ACHN (cell line): Measurements from ENCODE around the gene KRTCAP2.
"Not testable (repeated sequence)": the region's sequence is repeated elsewhere in the genome, so short reads cannot be mapped to it uniquely, and the experiment has no call there.

Source experiments
- DNase-seq: peaks from one replicate; pipeline ENCODE4 v3.0.0-alpha.2; 2015
- in situ Hi-C: cut with HindIII; loops from 2 replicates; pipeline ENCODE4 v1.10.0; 2017; ENCODE audit warnings: low sequenced_read_pairs, low pct_ligation_motif_present, low pct_unique_long_range_greater_than_20kb

Gene KRTCAP2

DNA sequence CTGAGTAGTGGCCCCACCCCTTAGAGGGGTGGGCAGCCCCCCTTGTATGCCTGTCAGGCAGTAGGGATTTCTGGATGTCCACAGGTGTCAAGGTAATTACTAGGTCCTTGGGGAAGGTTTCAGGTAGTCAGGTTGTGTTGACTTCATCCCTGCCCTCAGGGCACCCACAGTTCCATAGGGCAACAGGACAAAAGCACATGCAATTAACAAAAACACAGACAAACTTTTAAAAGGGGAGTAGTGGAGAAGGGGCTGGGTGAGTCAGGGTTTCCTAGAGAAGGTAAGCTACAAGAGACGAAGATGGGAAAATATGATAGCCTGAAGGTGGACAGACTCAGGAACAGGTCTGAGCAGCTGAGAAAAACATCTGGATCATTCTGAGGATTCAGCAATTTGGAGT lies 14.1 kb downstream of the KRTCAP2 start:
- no peak for DNase-seq
- in situ Hi-C loops: no loop called here

DNA sequence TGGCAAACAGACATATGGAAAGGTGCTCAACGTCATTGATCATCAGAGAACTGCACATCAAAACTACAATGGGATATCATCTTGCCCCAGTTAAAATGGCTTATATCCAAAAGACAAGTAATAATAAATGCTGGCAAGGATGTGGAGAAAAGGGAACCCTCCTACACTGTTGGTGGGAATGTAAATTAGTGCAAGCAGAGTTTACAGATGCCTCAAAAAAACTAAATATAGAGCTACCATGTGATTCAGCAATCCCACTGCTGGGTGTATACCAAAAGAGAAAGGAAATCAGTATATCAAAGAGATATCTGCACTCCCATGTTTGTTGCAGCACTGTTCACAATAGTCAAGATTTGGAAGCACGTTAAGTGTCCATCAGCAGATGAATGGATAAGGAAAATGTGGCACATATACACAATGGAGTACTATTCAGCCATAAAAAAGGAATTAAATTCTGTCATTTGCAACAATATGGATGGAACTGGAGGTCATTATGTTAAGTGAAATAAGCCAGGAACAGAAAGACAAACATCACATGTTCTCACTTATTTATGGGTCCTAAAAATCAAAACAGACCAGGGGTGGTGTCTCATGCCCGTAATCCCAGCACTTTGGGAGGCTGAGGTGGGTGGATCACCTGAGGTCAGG lies 17.0 kb downstream of the KRTCAP2 start:
- not testable (repeated sequence) for DNase-seq

DNA sequence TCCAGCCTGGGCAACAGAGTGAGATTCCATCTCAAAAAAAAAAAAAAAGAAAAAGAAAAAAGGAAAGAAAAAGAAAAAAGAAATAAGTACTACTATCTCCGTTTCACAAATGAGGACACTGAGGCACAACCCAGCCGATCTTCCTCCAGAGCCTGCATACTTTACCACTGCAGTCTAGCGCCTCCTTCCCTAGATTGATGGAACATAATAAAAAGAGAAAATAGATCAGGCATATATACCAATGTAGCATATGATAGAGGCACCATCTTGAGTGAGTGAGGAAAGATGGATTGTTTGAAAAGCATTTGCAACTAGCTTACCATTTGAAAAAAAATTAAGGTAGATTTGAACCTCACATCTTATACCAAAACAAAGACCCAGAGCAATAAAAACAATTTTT lies 27.6 kb downstream of the KRTCAP2 start:
- in situ Hi-C loops: no loop called here
- no peak for DNase-seq

More for the DNA sequence above, 17.0 kb downstream of the KRTCAP2 start:
- in situ Hi-C loops: not testable (repeated sequence)

DNA sequence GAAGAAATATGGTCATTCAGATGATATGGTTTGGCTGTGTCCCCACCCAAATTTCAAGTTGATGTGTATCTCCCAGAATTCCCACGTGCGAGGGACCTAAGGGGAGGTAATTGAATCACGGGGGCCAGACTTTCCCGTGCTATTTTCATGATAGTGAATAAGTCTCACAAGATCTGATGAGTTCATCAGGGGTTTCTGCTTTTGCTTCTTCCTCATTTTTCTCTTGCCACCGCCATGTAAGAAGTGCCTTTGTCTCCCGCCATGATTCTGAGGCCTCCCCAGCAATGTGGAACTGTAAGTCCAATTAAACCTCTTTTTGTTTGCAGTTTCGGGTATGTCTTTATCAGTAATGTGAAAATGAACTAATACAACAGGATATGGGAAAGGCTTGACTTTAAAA lies 31.4 kb downstream of the KRTCAP2 start:
- DNase-seq: no peak
- in situ Hi-C loops: no loop called here

DNA sequence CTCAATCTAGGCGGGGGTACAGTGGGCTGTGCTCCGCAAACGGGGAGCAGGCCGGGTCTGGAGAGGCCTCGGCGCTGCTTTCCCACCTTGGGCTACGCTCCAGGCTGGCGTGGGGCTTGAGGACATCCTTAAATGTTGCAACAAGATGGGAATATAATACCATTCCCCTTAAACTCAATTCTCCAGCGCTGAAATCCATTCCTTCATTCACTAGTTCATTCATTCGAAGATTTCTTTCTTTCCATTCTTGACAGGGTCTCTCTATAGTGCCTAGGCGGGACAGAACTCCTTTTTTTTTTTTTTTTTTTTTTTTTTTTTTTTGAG lies 32.5 kb downstream of the KRTCAP2 start:
- in situ Hi-C loops: no loop called here
- DNase-seq: no peak

DNA sequence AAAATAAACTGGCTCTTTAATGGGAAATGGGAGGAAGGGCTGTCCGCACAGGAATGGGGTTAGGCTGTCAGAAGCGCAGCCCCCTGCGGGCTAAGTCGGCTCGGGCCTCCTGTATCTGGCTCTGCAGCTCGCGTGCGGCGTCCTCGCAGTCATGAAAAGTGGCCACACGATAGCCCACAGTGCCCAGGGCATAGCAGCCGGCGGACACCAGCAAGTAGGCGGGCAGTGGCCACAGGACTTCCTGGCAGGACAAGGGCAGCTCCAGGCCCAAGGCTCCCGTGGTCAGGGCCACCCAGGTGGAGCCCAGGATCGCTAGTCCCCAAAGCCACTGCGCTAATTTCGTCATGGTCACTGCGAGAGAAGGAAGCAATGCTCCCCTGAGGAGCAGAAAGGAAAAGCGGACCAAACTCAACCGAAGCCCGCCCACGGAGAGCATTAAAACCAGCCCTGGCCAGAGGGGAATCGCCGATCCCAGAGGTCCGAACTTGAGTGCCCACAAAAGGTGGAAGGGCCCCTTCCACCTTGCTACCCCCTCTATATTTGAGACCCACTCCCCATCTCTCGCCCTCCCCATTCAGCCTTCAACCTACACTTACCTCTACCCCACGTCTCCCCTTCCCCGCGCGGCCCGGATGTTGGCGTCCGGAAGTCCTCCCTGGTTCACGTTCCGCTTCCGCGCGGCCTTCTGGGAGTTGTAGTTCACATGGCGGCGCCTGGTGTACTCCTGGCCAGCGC lies 33.0 kb downstream of the KRTCAP2 start, which contains the start of gene DPM3:
Gene DPM3 (minus strand): TSS at position 637 of the 735 bp plus-strand sequence. CDS start 291 bp downstream, at position 346.
- peak; percentile 87 for DNase-seq
- in situ Hi-C loops: no loop called here

DNA sequence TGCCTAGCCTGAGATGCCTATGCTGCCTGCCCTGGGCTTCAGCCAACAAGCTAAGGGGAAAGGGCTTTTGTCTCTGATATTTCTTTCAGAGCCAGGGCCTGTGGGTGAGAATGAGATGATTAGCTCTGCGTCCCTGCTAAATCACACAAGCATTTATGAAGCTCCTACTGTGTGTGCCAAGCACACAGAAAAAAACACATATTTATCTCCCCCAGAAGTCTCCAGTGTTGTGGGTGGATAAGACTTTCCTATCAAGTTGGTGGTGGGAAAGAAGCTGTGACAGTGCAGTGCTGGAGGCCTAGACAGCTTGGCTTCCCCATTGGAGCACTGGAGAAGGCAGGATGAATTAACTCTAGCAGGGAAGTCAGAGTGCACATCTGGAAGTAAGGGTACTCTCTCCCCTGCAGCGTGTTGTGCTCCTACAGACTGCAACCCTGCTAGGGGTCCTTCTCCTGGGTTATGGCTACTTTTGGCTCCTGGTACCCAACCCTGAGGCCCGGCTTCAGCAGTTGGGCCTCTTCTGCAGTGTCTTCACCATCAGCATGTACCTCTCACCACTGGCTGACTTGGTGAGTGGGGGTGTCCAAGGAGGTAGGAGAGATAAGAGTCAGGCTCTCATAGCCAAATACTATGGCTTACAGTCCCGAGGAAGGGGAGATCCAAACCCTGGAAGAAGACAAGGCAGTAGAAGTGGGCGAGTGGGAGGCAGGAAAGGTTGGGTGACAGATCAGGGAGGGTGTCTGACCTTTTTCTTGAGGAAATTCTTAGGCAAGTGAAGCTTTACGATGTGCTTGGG lies 35.8 kb downstream of the KRTCAP2 start:
- in situ Hi-C loops: no loop called here

DNA sequence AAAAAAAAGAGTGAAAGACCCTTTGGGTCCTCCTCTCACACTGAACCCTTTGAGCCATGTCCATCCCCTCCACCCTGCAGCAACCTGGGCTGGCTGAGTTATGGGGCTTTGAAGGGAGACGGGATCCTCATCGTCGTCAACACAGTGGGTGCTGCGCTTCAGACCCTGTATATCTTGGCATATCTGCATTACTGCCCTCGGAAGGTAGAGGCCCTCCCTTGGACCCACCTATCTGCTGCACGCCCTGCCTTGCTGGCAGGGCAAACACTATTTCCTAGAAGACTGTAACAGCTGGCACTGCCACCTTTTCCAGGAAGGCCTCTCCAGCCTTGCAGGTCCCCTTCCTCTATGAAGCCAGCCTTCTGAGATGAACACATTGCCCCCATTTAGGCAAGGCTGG lies 36.4 kb downstream of the KRTCAP2 start:
- no peak for DNase-seq
- in situ Hi-C loops: no loop called here

More for the DNA sequence above, 35.8 kb downstream of the KRTCAP2 start:
- DNase-seq: no peak

DNA sequence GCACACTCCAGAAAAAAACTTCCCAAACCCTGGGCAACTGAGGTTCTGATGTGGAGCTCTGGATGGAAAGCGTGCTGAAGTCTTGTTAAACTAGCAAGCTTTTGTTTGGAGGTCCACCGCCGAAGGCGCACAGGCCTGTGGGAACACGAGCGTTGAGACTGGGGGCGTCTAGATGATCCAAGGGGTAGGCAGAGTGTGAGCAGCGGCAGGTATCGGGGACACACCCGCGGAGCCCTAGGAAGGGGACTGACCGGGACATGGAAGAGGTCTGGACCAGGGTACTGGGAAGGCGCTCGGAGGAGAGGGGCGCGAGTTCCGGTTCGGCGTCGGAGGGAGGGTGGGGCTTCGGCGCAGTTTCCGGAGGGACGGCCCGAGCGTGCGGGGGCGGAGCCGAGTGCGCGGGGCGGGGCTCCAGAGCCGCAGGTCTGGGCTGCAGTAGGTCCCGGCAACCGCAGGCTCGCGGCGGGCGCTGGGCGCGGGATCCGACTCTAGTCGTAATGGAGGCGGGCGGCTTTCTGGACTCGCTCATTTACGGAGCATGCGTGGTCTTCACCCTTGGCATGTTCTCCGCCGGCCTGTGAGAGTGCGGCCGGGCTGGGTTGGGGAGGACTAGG lies 37.6 kb downstream of the KRTCAP2 start, which contains the start of gene SLC50A1:
Gene SLC50A1 (plus strand): TSS at position 438 of the 614 bp plus-strand sequence. CDS start 60 bp downstream, at position 498.
- DNase-seq: peak; percentile 97
- in situ Hi-C loops: no loop called here

DNA sequence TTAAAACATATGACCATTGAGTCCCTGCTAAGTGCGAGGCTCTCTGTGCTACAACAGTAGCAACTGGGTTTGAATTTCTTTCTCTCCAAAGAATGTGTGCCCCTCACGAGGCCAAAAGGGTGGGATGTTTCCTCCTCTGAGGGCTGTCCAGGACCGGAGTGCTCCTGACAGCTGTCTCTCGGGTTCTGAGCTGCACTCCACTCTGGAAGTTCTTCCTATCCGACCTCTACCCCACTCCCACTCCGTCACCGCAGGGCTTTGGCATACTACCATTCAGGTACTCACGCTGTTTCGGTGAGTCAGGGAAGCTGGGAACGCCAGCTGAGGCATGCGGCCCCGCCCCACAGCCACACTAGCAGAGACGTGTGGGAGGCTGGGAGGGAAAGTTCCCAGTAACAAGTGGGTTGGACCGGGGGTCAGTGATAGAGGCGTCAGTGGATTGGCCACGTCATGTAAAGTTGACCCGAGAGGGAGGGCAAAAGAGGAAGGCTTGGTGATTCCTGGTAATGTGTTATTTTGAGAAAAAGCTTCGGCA lies 38.2 kb downstream of the KRTCAP2 start:
- DNase-seq: peak; percentile 99
- in situ Hi-C loops: no loop called here

DNA sequence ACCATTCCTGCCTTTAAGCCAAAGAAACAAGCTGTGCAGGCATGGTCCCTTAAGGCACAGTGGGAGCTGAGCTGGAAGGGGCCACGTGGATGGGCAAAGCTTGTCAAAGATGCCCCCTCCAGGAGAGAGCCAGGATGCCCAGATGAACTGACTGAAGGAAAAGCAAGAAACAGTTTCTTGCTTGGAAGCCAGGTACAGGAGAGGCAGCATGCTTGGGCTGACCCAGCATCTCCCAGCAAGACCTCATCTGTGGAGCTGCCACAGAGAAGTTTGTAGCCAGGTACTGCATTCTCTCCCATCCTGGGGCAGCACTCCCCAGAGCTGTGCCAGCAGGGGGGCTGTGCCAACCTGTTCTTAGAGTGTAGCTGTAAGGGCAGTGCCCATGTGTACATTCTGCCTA lies 38.8 kb downstream of the KRTCAP2 start:
- DNase-seq: no peak
- in situ Hi-C loops: no loop called here

DNA sequence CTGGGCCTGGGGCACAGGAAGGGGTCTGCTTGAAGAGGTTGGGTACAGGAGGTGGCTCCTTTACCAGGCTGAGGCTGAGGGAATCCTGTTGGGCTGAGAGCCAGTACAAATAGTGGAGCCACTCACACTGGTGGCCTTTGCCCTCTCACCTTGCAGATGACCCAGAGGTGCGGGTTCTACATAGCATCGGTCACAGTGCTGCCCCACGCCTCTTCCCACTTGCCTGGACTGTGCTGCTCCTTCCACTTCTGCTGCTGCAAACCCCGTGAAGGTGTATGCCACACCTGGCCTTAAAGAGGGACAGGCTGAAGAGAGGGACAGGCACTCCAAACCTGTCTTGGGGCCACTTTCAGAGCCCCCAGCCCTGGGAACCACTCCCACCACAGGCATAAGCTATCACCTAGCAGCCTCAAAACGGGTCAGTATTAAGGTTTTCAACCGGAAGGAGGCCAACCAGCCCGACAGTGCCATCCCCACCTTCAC lies 39.3 kb downstream of the KRTCAP2 start:
- in situ Hi-C loops: no loop called here
- no peak for DNase-seq

DNA sequence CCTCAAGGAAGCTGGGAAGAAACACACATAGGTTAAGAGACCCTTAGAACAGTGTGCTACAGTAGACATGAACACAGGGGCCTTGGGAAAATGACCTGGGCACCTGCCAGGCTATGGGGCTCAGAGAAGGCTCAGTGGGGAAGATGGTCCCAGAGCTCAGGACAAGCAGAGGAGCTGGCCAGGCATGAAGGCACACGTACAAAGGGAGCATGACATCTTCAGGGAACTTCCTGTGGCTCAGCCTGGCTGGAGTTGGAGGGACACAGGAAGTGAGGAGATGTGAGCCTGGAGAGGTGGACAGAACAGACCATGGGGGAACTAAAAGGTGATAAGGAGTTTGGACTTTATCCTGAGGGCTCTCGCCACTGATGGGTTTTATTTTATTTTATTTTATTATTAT lies 41.2 kb downstream of the KRTCAP2 start:
- in situ Hi-C loops: no loop called here
- DNase-seq: no peak

DNA sequence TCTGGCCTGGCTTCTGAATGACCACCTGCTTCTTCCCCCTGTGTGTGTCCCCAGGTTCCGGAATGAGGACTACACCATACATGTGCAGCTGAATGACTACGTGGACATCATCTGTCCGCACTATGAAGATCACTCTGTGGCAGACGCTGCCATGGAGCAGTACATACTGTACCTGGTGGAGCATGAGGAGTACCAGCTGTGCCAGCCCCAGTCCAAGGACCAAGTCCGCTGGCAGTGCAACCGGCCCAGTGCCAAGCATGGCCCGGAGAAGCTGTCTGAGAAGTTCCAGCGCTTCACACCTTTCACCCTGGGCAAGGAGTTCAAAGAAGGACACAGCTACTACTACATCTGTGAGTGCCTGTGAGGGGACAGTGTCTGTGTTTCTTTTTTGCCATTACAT lies 41.8 kb downstream of the KRTCAP2 start:
- in situ Hi-C loops: no loop called here

DNA sequence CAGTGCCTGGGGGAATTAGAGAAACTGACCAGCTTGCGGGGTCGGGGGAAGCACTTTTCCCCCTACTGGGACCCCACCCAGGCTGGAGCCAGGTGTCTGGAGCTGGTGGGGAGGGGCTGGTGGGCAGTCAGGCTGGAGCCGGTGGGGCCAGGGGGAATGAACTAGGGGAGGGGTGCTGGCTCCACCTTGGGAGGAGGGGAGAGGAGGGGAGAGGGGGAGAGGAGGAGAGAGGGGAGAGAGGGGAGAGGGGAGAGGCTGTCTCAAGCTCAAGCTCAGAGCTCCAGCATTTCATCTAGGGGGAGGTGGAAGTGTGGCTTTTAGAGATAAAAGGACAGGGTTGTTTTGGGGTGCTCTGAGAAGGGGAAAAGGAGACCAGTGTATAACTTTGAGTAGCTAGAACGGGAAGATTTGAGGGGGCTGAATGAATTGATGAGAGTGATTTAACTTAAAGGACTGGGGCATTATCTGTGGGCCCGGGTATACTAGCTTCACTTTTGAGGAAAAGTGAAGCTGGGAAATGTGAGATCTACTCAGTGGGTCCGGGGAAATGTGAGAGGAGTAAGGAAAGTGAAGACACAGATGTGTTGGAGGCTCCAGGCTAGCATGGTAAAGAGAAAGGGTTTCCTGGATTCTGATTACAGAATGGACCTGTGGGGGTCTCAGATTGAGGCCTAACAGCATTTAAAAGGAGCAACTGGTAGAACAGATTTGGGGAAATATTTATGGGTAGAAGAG lies 42.7 kb downstream of the KRTCAP2 start:
- DNase-seq: no peak
- in situ Hi-C loops: no loop called here

More for the DNA sequence above, 41.8 kb downstream of the KRTCAP2 start:
- DNase-seq: no peak

DNA sequence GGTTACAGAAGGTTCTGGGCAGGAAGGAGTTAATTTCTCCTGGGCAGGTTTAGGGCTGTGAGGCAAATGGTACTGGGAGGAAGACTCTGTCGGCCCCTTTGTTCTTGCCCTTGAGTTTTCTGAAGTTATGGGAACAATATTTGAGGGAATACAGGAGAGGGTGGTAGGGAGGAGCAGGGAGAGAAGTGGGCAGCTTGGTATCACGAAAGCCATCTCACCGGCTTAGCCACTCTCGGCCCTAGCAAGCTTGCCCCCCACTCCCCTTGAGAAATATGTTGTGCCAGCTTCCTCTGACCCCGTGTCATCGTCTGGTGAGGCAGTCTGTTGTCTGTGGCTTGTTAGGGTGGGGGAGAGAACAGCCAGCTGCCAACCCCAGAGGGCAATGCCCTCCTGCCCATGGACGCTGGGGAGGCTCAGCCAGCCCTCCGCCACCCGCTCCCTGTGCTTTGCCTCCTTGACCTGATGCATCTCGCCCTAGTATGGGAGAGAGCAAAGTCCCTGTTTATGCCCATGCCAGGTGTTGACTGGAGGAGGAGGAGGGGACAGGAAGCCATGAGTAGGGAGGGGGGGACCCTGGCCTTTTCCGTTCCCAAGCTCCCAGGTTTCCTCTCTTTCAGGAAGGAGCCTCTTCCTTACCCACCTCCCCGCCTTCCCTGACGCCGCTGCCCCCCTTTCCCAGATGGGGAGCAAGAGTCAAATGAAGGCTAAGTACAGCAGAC lies 44.2 kb downstream of the KRTCAP2 start:
- in situ Hi-C loops: no loop called here
- peak; percentile 32 for DNase-seq

DNA sequence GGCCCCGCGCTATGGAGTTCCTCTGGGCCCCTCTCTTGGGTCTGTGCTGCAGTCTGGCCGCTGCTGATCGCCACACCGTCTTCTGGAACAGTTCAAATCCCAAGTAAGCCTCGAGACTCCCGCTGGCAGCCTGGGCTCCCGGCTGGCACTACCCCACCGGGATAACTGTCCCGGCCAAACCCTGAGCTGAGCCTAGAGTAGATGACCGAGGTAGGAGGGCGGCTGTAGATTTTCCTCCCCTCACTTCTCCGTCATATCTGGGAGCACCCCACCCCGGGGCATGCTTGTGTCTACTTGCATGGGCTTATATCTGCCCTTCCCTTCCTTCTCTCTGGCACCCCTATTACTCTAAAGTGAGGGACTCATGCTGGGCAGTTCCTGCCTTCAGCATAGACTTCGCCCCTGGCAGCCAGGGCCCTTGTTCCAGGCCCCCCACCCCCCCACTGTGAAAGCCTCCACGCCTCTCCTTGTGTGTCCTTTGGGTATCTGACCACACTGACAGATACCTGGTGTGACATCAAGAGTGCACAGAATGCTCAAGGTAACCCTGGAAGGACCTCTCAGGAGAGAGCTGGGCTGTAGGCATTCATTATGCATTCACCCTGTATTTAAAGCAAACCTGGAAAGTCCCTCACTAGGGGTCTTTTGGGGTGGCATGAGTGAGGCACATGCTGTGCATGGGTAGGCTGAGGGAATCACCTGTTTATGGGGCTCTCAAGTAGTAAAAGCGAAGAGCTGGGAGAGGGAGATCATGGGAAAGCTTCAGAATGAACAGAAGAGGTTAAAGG lies 44.9 kb downstream of the KRTCAP2 start:
- DNase-seq: no peak
- in situ Hi-C loops: no loop called here
